Lower leg skin (tissue), 4 donors: ENCODE data around the gene ADGRD1. TPM values are rescaled to one million over a fixed set of nuclear protein-coding genes. Genes with fewer than 3 reads are reported as not detected.

ENCODE experiments used
- DNase-seq, 2 donors: peaks; one replicate each; pipeline ENCODE4 v3.0.0-alpha.2; 2019; ENCODE audit warnings: low spot score in 2 of 2
- H3K4me3 ChIP-seq: fragments of 200-600 bp; sonication (generic); 2 replicates; pipeline ENCODE4 v1.5.1; 2017; ENCODE audit warnings: mild to moderate bottlenecking, low read depth; ENCODE audit not compliant: poor library complexity, severe bottlenecking
- POLR2A ChIP-seq, 2 donors: fragments of 450-650 bp; IDR thresholded peaks; one replicate each; pipeline ENCODE4 v1.6.1; 2016 to 2017; ENCODE audit warnings: antibody characterized with exemption in 2 of 2, mild to moderate bottlenecking in 1 of 2, moderate library complexity in 1 of 2
- WGBS, 2 donors: methylation state at CpG; one replicate each; pipeline ENCODE4 v1.1.5; 2018; 5-methylcytosine and 5-hydroxymethylcytosine counted together
- intact Hi-C: fragments of 100-400 bp; cut with DNase I; formaldehyde crosslinking; loops from one replicate; pipeline ENCODE4 v1.15.0; 2023; ENCODE audit warnings: low total_unique reads
- total RNA-seq, 4 donors: library from RNA; depleted of rRNA; stranded (reverse); fragments of >200 nt; gene quantifications; one replicate each; pipeline ENCODE4 v1.1.0, GENCODE V29; 2016
- TF ChIP-seq, protein P1 (sequence below), 3 donors: fragments of 450-650 bp; IDR thresholded peaks; one replicate each; pipeline ENCODE4 v1.5.1; 2016; ENCODE audit warnings: antibody characterized with exemption in 3 of 3, mild to moderate bottlenecking in 3 of 3, moderate library complexity in 2 of 3

The ADGRD1 gene
- total RNA-seq, 4 donors from 2014 or later = 8.3 to 11.6 (median 8.9) TPM

DNA sequence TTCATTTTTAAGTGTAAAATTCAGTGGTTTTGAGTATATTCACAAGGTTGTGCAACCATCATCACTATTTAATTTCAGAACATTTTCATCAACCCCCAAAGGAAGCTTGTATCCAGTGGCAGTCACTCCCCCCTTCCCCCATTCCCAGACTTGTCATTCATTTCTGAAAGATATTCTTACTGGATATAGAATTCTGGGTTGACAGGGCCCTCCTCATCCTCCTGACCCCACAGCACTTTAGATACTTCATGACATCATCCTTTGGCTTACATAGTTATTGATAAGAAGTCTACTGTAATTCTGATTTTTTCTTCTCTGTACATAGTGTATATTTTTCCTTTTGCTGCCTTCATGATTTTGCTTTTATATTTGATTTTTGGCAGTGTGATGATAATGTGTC, 8.8 kb upstream of the ADGRD1 start:
- DNase-seq = no peak
- no peak overlapping the region for H3K4me3 ChIP-seq
- intact Hi-C loops = no loop called here
- TF ChIP-seq, protein P1, sequence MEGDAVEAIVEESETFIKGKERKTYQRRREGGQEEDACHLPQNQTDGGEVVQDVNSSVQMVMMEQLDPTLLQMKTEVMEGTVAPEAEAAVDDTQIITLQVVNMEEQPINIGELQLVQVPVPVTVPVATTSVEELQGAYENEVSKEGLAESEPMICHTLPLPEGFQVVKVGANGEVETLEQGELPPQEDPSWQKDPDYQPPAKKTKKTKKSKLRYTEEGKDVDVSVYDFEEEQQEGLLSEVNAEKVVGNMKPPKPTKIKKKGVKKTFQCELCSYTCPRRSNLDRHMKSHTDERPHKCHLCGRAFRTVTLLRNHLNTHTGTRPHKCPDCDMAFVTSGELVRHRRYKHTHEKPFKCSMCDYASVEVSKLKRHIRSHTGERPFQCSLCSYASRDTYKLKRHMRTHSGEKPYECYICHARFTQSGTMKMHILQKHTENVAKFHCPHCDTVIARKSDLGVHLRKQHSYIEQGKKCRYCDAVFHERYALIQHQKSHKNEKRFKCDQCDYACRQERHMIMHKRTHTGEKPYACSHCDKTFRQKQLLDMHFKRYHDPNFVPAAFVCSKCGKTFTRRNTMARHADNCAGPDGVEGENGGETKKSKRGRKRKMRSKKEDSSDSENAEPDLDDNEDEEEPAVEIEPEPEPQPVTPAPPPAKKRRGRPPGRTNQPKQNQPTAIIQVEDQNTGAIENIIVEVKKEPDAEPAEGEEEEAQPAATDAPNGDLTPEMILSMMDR (IDR thresholded peaks at IDR 0.05) = no peak
- no peak for TF ChIP-seq POLR2A (IDR thresholded peaks at IDR 0.05)

DNA sequence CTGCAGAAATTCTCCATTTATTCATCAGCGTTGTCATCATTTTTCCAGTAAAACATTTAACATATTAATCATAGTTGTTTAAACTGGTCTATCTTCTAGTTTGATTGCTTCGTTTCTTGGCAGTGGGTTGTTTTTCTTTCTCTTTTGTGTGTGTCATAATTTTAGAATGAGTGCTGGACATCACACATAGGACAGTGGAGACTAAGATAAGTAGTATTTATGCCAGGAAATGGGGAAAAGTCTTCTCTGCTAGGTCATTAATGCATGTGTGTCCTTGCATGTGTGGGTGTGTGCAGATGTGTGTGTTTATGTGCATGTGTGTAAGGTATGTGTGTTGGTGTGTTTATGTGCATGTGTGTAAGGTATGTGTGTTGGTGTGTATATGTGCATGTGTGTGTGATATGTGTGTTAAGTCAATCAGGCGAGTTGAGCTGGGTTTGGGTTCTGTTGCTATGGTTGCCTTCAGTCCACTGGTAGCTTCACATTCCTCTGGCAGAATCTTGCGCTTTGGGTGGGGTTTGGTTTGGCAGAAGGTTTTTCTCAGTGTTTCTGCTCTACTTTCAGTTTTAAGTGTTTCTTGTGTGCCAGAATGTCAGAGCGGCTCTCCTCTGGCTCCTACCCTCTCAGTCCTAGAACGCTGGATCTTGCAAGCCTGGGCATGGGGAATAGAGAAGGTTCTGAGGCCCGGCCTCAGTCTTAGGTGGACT, 7.8 kb upstream of the ADGRD1 start:
- TF ChIP-seq, protein P1 (IDR thresholded peaks at IDR 0.05) = no peak
- no peak for TF ChIP-seq POLR2A (IDR thresholded peaks at IDR 0.05)
- H3K4me3 ChIP-seq = no peak overlapping the region
- intact Hi-C loops = no loop called here
- 35 to 44% methylated on average over 7 of the region's 7 CpGs for WGBS, 2 donors
- DNase-seq = no peak

DNA sequence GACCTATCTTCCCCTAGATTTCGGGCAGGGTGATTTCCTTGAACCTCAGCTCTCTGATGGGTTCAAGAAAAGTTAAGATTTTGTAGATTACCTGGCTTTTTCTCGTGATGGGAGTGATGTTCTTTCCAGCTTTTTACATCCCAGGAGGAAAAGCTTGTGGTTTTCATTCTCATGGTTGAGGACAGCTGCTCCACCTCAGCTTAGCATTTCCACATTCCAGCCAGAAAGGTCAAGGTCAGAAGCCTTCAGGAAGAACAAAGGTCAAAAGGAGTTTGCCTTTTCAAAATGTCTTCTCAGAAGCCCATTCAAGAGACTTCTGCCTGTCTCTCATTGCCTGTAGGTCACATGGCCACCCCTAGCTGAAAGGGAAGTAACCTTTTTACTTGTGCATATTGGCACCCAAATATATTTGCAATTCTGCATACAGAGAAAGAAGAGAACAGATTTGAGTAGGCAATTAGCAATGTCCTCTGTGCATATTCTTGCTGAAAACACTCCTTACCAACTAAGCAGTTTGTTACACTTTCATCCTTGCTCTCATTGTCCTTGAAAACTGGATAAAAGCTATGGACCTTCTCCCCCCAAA, 6.6 kb upstream of the ADGRD1 start:
- intact Hi-C loops = no loop called here
- WGBS, 2 donors = 78 to 81% methylated on average over 2 of the region's 2 CpGs
- no peak overlapping the region for H3K4me3 ChIP-seq
- no peak for DNase-seq
- TF ChIP-seq, protein P1 (IDR thresholded peaks at IDR 0.05) = no peak
- TF ChIP-seq POLR2A (IDR thresholded peaks at IDR 0.05) = no peak

DNA sequence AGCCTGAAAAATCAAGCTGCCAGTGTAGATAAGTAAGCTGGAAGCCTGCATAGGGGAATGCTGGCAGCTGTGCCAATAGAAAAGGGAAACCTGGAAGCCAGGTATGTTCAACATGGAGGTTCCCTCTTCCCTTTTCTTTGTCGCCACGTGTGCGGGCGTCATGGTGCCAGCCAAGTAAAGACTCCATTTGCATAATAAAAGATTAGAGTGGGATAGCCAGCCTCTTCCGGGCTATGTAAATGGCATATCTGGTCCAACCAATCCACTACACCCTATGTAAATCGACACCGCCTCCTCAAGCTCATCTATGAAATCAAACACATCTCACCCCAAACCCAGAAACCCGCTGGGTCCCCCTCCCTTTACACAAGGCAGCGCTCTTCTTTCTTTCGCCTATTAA, 5.6 kb upstream of the ADGRD1 start:
- no peak overlapping the region for H3K4me3 ChIP-seq
- no peak for DNase-seq
- intact Hi-C loops = no loop called here
- TF ChIP-seq, protein P1 (IDR thresholded peaks at IDR 0.05) = no peak
- no peak for TF ChIP-seq POLR2A (IDR thresholded peaks at IDR 0.05)
- WGBS, 2 donors = 50 to 64% methylated on average over 10 of the region's 10 CpGs

DNA sequence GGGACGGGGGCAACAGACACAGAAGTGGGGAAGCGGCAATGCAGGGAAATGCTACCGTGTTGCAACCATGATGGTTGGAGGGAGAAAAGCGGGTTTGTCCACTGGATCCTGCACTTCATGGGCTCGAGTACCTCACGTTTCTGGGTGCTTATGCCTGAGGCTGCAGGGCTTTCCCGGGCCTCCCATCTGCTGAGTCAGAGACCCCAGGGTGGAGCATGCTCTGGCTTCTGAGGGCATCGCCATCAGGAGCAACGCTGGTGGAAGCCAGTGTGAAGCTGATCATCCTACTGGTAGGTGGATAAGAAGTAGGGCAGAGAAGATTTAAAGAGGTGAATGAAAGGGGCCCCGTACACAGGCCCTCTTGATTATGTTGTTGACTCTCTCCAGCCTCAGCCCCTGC, 5.0 kb upstream of the ADGRD1 start:
- no peak overlapping the region for H3K4me3 ChIP-seq
- no peak for DNase-seq
- intact Hi-C loops = no loop called here
- 45 to 67% methylated on average over 10 of the region's 10 CpGs for WGBS, 2 donors
- TF ChIP-seq POLR2A (IDR thresholded peaks at IDR 0.05) = no peak
- TF ChIP-seq, protein P1 (IDR thresholded peaks at IDR 0.05) = no peak
